MM.1S (cell line): ENCODE measurements around the gene NPFF.

ENCODE experiments used
- DNase-seq: peaks from one replicate; pipeline ENCODE4 v3.0.0-alpha.2; 2015
- H2AFZ ChIP-seq: fragments of 300-600 bp; sonication (generic); 2 replicates; pipeline ENCODE4 v1.6.0; 2016; ENCODE audit warnings: antibody characterized with exemption, low read length
- H3F3A ChIP-seq: fragments of 300-600 bp; sonication (generic); 2 replicates; pipeline ENCODE4 v1.6.1; 2016; ENCODE audit warnings: mild to moderate bottlenecking, antibody characterized with exemption, low read length, moderate library complexity, mixed read lengths; ENCODE audit not compliant: insufficient read depth
- H3K27ac ChIP-seq: fragments of 300-600 bp; sonication (generic); 2 replicates; pipeline ENCODE4 v1.5.1; 2016; ENCODE audit warnings: mild to moderate bottlenecking, low read length
- H3K27me3 ChIP-seq: fragments of 300-600 bp; sonication (generic); replicated peaks from 2 replicates; pipeline ENCODE4 v1.6.0; 2016; ENCODE audit warnings: low read length; ENCODE audit not compliant: insufficient read depth
- H3K36me3 ChIP-seq: fragments of 300-600 bp; sonication (generic); replicated peaks from 2 replicates; pipeline ENCODE4 v1.6.1; 2016; ENCODE audit warnings: mild to moderate bottlenecking, low read length, mixed read lengths; ENCODE audit not compliant: insufficient read depth
- H3K4me1 ChIP-seq: fragments of 300-600 bp; sonication (generic); 2 replicates; pipeline ENCODE4 v1.6.1; 2016; ENCODE audit warnings: low read length, mixed read lengths
- H3K4me2 ChIP-seq: fragments of 300-600 bp; sonication (generic); 2 replicates; pipeline ENCODE4 v1.6.0; 2016; ENCODE audit warnings: low read depth, low read length
- H3K4me3 ChIP-seq: fragments of 300-600 bp; sonication (generic); 2 replicates; pipeline ENCODE4 v1.5.1; 2016; ENCODE audit warnings: low read length, mixed read lengths
- H3K79me2 ChIP-seq: fragments of 300-600 bp; sonication (generic); 2 replicates; pipeline ENCODE4 v1.6.1; 2016; ENCODE audit warnings: mixed run types, low read length, mixed read lengths
- H3K9ac ChIP-seq: fragments of 300-600 bp; sonication (generic); 2 replicates; pipeline ENCODE4 v1.6.1; 2016; ENCODE audit warnings: low read length, mixed read lengths
- H3K9me2 ChIP-seq: fragments of 300-600 bp; sonication (generic); replicated peaks from 2 replicates; pipeline ENCODE4 v1.6.1; 2016; ENCODE audit warnings: mild to moderate bottlenecking, low read length, mixed read lengths; ENCODE audit not compliant: insufficient read depth
- H3K9me3 ChIP-seq: fragments of 300-600 bp; sonication (generic); replicated peaks from 2 replicates; pipeline ENCODE4 v1.6.1; 2016; ENCODE audit warnings: mild to moderate bottlenecking, low read length, mixed read lengths; ENCODE audit not compliant: insufficient read depth
- H4K20me1 ChIP-seq: fragments of 300-600 bp; sonication (generic); 2 replicates; pipeline ENCODE4 v1.6.1; 2016; ENCODE audit warnings: mild to moderate bottlenecking, low read length, moderate library complexity, mixed read lengths; ENCODE audit not compliant: insufficient read depth
- CTCF ChIP-seq: fragments of 300-600 bp; sonication (generic); IDR thresholded peaks from 2 replicates; pipeline ENCODE4 v1.5.1; 2016; ENCODE audit warnings: antibody characterized with exemption, low read length, mixed read lengths
- EZH2 ChIP-seq: fragments of 300-600 bp; sonication (generic); optimal IDR thresholded peaks from 2 replicates; pipeline ENCODE3; 2017; ENCODE audit warnings: low read depth, mild to moderate bottlenecking, antibody characterized with exemption, low read length, mixed read lengths
- EZH2phosphoT487 ChIP-seq: fragments of 300-600 bp; sonication (generic); IDR thresholded peaks from 2 replicates; pipeline ENCODE4 v1.6.1; 2018; ENCODE audit warnings: antibody characterized with exemption, low read length

Gene NPFF

GRCh38 chr12:53505555-53506449, 1.5 kb downstream of the NPFF start:
- H4K20me1 ChIP-seq, result no peaks in the 10 kb centered on the region
- DNase-seq, result no peak
- H3K9me2 ChIP-seq, result no peaks in the 10 kb centered on the region
- no peaks in the 10 kb centered on the region for H3K9me3 ChIP-seq
- no peak overlapping the region for H3K4me2 ChIP-seq
- no peaks in the 10 kb centered on the region for H3K27me3 ChIP-seq
- H3K9ac ChIP-seq, result no peak overlapping the region
- H3K36me3 ChIP-seq, result no peaks in the 10 kb centered on the region
- no peak overlapping the region for H3K4me3 ChIP-seq
- H3F3A ChIP-seq, result no peaks in the 10 kb centered on the region; the same call in none of the 2 replicates
- peaks cover 13% of the 10 kb centered on the region for H3K4me1 ChIP-seq
- H3K79me2 ChIP-seq, result peaks cover 30% of the 10 kb centered on the region
- TF ChIP-seq EZH2 (no peak), EZH2phosphoT487 (no peak), CTCF (no peak)
- no peak overlapping the region for H3K27ac ChIP-seq
- H2AFZ ChIP-seq, result no peak overlapping the region

- no peak for TF ChIP-seq EZH2
- no peak for TF ChIP-seq CTCF
- TF ChIP-seq EZH2phosphoT487, result no peak
- Histone ChIP-seq H2AFZ (no peak overlapping the region), H3K9ac (no peak overlapping the region), H3K27ac (no peak overlapping the region), H3K4me2 (no peak overlapping the region), H3K27me3 (no peaks in the 10 kb centered on the region), H4K20me1 (no peaks in the 10 kb centered on the region), H3K36me3 (no peaks in the 10 kb centered on the region), H3K4me1 (peaks cover 13% of the 10 kb centered on the region), H3K79me2 (peaks cover 32% of the 10 kb centered on the region), H3K9me2 (no peaks in the 10 kb centered on the region), H3F3A (peaks cover 5% of the 10 kb centered on the region), H3K9me3 (no peaks in the 10 kb centered on the region), H3K4me3 (no peak overlapping the region)
- no peak for DNase-seq
Measured at GRCh38 chr12:53505086-53505485, 2.2 kb downstream of the NPFF start.

GRCh38 chr12:53504004-53504920, 3.0 kb downstream of the NPFF start:
- Histone ChIP-seq H3K9ac (no peak overlapping the region), H3K4me2 (no peak overlapping the region), H2AFZ (no peak overlapping the region), H3K4me3 (no peak overlapping the region), H3K9me3 (no peaks in the 10 kb centered on the region), H3K36me3 (no peaks in the 10 kb centered on the region), H3K9me2 (no peaks in the 10 kb centered on the region), H3K4me1 (peaks cover 13% of the 10 kb centered on the region), H4K20me1 (no peaks in the 10 kb centered on the region), H3K27ac (no peak overlapping the region), H3F3A (peaks cover 9% of the 10 kb centered on the region), H3K27me3 (no peaks in the 10 kb centered on the region), H3K79me2 (peaks cover 35% of the 10 kb centered on the region)
- TF ChIP-seq EZH2, result no peak
- no peak for TF ChIP-seq EZH2phosphoT487
- no peak for TF ChIP-seq CTCF
- DNase-seq, result no peak
